ENCODE measurements around the gene ROR1. TPM values are rescaled to one million over a fixed set of nuclear protein-coding genes. Genes with fewer than 3 reads are reported as not detected.

Gene ROR1
- total and polyA plus RNA-seq, 8 donors = 1.4 to 37.3 (median 14.6) TPM

GRCh38 chr1:64163970-64164369 is 390.2 kb downstream of the ROR1 start:
- peak in 2 of 7 experiments; percentile 27 to 34 for TF ChIP-seq CTCF (IDR thresholded peaks at IDR 0.05)
- no peak for TF ChIP-seq EP300 (IDR thresholded peaks at IDR 0.05)
- WGBS, 5 donors = 21 to 39% (median 30%) methylated on average over 1 of the region's 1 CpG

GRCh38 chr1:64166629-64167028 is 392.8 kb downstream of the ROR1 start:
- H3K27me3 ChIP-seq = no peaks in the 10 kb centered on the region
- intact Hi-C loops (cut with DNase I; ENCODE audit: low total_unique reads) = loop anchor here (10.0 kb wide), 1 partner anchor 542 kb away; no protein-coding TSS in a partner anchor
- peaks cover 0 to 9% (median 0%) of the 10 kb centered on the region in 4 donors for H3K36me3 ChIP-seq
- TF ChIP-seq POLR2AphosphoS5 (IDR thresholded peaks at IDR 0.05) = no peak
- TF ChIP-seq POLR2A (IDR thresholded peaks at IDR 0.05) = no peak
- TF ChIP-seq CTCF (IDR thresholded peaks at IDR 0.05) = no peak
- no peak for TF ChIP-seq EP300 (IDR thresholded peaks at IDR 0.05)
- DNase-seq = no peak
- H3K4me3 ChIP-seq = no peak overlapping the region
- peaks cover 5 to 40% (median 29%) of the 10 kb centered on the region in 4 donors for H3K4me1 ChIP-seq
- 83 to 93% (median 85%) methylated on average over 3 of the region's 3 CpGs for WGBS, 5 donors
- no peaks in the 10 kb centered on the region for H3K9me3 ChIP-seq
- H3K27ac ChIP-seq = no peak overlapping the region

More at GRCh38 chr1:64163970-64164369, 390.2 kb downstream of the ROR1 start:
- Histone ChIP-seq H3K27ac (peak overlapping the region in 3 of 5 donors; percentile 20 to 71 (median 53)), H3K36me3 (peaks cover 0 to 11% (median 4%) of the 10 kb centered on the region in 4 donors), H3K4me1 (peaks cover 0 to 44% (median 36%) of the 10 kb centered on the region in 4 donors), H3K27me3 (no peaks in the 10 kb centered on the region), H3K9me3 (no peaks in the 10 kb centered on the region), H3K4me3 (no peak overlapping the region)
- intact Hi-C loops (cut with DNase I; ENCODE audit: low total_unique reads) = loop anchor here (10.0 kb wide), 1 partner anchor 539 kb away; no protein-coding TSS in a partner anchor
- DNase-seq = peak in 1 of 2 donors; percentile 61

- Histone ChIP-seq H3K4me3 (no peak overlapping the region), H3K27me3 (no peaks in the 10 kb centered on the region), H3K27ac (no peak overlapping the region), H3K36me3 (peaks cover 0 to 9% (median 0%) of the 10 kb centered on the region in 4 donors), H3K4me1 (peaks cover 7 to 40% (median 29%) of the 10 kb centered on the region in 4 donors), H3K9me3 (no peaks in the 10 kb centered on the region)
- TF ChIP-seq CTCF (IDR thresholded peaks at IDR 0.05) = no peak
- TF ChIP-seq POLR2A (IDR thresholded peaks at IDR 0.05) = no peak
- TF ChIP-seq POLR2AphosphoS5 (IDR thresholded peaks at IDR 0.05) = no peak
- no peak for TF ChIP-seq EP300 (IDR thresholded peaks at IDR 0.05)
- 63 to 95% (median 71%) methylated on average over 2 of the region's 2 CpGs for WGBS, 5 donors
- no peak for DNase-seq
- intact Hi-C loops (cut with DNase I; ENCODE audit: low total_unique reads) = loop anchor here (10.0 kb wide), 1 partner anchor 542 kb away; no protein-coding TSS in a partner anchor
Measured at GRCh38 chr1:64167176-64167575, 393.4 kb downstream of the ROR1 start.

GRCh38 chr1:64171246-64171645 is 397.4 kb downstream of the ROR1 start:
- Histone ChIP-seq H3K36me3 (peaks cover 0 to 9% (median 0%) of the 10 kb centered on the region in 4 donors), H3K4me3 (no peak overlapping the region), H3K27ac (peak overlapping the region in 1 of 5 donors; percentile 62), H3K27me3 (no peaks in the 10 kb centered on the region), H3K9me3 (no peaks in the 10 kb centered on the region), H3K4me1 (peaks cover 11 to 32% (median 26%) of the 10 kb centered on the region in 4 donors)
- DNase-seq = no peak
- TF ChIP-seq POLR2A (IDR thresholded peaks at IDR 0.05) = no peak
- TF ChIP-seq EP300 (IDR thresholded peaks at IDR 0.05) = no peak
- TF ChIP-seq POLR2AphosphoS5 (IDR thresholded peaks at IDR 0.05) = no peak
- TF ChIP-seq CTCF (IDR thresholded peaks at IDR 0.05) = no peak
- WGBS, 5 donors = 76 to 96% (median 87%) methylated on average over 1 of the region's 1 CpG
- intact Hi-C loops (cut with DNase I; ENCODE audit: low total_unique reads) = no loop called here
